CD14-positive monocyte (primary cell): ENCODE results near the gene MAP1LC3B2. TPM values are rescaled to one million over a fixed set of nuclear protein-coding genes. Genes with fewer than 3 reads are reported as not detected.

Experiments used
- DNase-seq, 3 donors: peaks; one replicate each; pipeline ENCODE4 v3.0.0-alpha.2; 2011 to 2022
- H2AFZ ChIP-seq: 2 replicates; pipeline ENCODE4 v1.6.0; 2012; ENCODE audit warnings: mild to moderate bottlenecking, low read depth, low read length, inconsistent platforms; ENCODE audit not compliant: insufficient read depth, poor library complexity, severe bottlenecking
- H3K27ac ChIP-seq, 2 donors: 1 replicate in 1 of 2; 2 replicates in 1 of 2; pipeline ENCODE4 v1.5.1; 2012 to 2013; ENCODE audit warnings: low read length in 2 of 2, control low read depth in 1 of 2, inconsistent platforms in 1 of 2, low read depth in 1 of 2, mild to moderate bottlenecking in 1 of 2
- H3K27me3 ChIP-seq, 2 donors: one replicate each; pipeline versions ENCODE4 v1.6.0 to v1.6.1; 2011 to 2013; ENCODE audit warnings: low read length in 2 of 2; ENCODE audit not compliant: control insufficient read depth in 2 of 2, insufficient read depth in 2 of 2
- H3K36me3 ChIP-seq, 2 donors: replicated peaks in 1 of 2; 1 replicate in 1 of 2; 2 replicates in 1 of 2; pipeline versions ENCODE4 v1.5.1 to v1.6.1; 2012 to 2013; ENCODE audit warnings: low read length in 2 of 2, control low read depth in 1 of 2, inconsistent platforms in 1 of 2, mild to moderate bottlenecking in 1 of 2; ENCODE audit not compliant: insufficient read depth in 2 of 2, control insufficient read depth in 1 of 2
- H3K4me1 ChIP-seq, 2 donors: 1 replicate in 1 of 2; 2 replicates in 1 of 2; pipeline versions ENCODE4 v1.5.1 to v1.6.1; 2012 to 2013; ENCODE audit warnings: low read length in 2 of 2, control low read depth in 1 of 2, inconsistent platforms in 1 of 2, mild to moderate bottlenecking in 1 of 2, moderate library complexity in 1 of 2; ENCODE audit not compliant: insufficient read depth in 2 of 2, control insufficient read depth in 1 of 2
- H3K4me2 ChIP-seq: replicated peaks from 2 replicates; pipeline ENCODE3; 2012; ENCODE audit warnings: low read length, moderate library complexity, mild to moderate bottlenecking; ENCODE audit not compliant: poor library complexity, severe bottlenecking; ENCODE audit errors: extremely low read depth
- H3K4me3 ChIP-seq, 3 experiments: fragments of 200-600 bp in 1 of 3; sonication (generic) in 1 of 3; replicated peaks in 1 of 3; 1 replicate in 2 of 3; 2 replicates in 1 of 3; pipeline ENCODE4 v1.5.1; 2011 to 2013; ENCODE audit warnings: low read length in 3 of 3, mild to moderate bottlenecking in 3 of 3, control low read depth in 2 of 3, low read depth in 2 of 3, inconsistent platforms in 1 of 3, moderate library complexity in 1 of 3
- H3K79me2 ChIP-seq: 2 replicates; pipeline ENCODE4 v1.6.0; 2012; ENCODE audit warnings: mild to moderate bottlenecking, control low read depth, inconsistent platforms, low read length, moderate library complexity; ENCODE audit not compliant: insufficient read depth
- H3K9ac ChIP-seq: 2 replicates; pipeline ENCODE4 v1.6.0; 2017; ENCODE audit warnings: low read length, mild to moderate bottlenecking; ENCODE audit not compliant: insufficient read depth, poor library complexity, severe bottlenecking
- H3K9me3 ChIP-seq, 2 donors: replicated peaks in 1 of 2; 1 replicate in 1 of 2; 2 replicates in 1 of 2; pipeline versions ENCODE4 v1.5.1 to v1.6.1; 2012 to 2013; ENCODE audit warnings: low read length in 2 of 2, control low read depth in 1 of 2; ENCODE audit not compliant: control insufficient read depth in 1 of 2, insufficient read depth in 1 of 2
- H4K20me1 ChIP-seq: 2 replicates; pipeline ENCODE4 v1.6.0; 2012; ENCODE audit warnings: mild to moderate bottlenecking, low read length, control low read depth, moderate library complexity; ENCODE audit not compliant: insufficient read depth
- H3K27ac Mint-ChIP-seq, 7 donors: one replicate each; pipeline ENCODE4 v1.8.0; 2020; ENCODE audit warnings: mild to moderate bottlenecking in 7 of 7, mixed read lengths in 7 of 7, moderate library complexity in 6 of 7, inconsistent platforms in 2 of 7
- H3K27me3 Mint-ChIP-seq, 3 donors: one replicate each; pipeline ENCODE4 v1.8.0; 2021 to 2022; ENCODE audit warnings: low read depth in 3 of 3, mild to moderate bottlenecking in 3 of 3, mixed read lengths in 3 of 3, moderate library complexity in 3 of 3, inconsistent platforms in 1 of 3
- H3K36me3 Mint-ChIP-seq, 2 donors: one replicate each; pipeline ENCODE4 v1.8.0; 2020; ENCODE audit warnings: mixed read lengths in 2 of 2, inconsistent platforms in 1 of 2, mild to moderate bottlenecking in 1 of 2
- H3K4me1 Mint-ChIP-seq: one replicate; pipeline ENCODE4 v1.8.0; 2020; ENCODE audit warnings: mild to moderate bottlenecking, mixed read lengths
- H3K4me3 Mint-ChIP-seq, 2 donors: one replicate each; pipeline ENCODE4 v1.8.0; 2020; ENCODE audit warnings: mild to moderate bottlenecking in 2 of 2, mixed read lengths in 2 of 2, moderate library complexity in 1 of 2
- H3K9me3 Mint-ChIP-seq, 7 donors: one replicate each; pipeline ENCODE4 v1.8.0; 2020 to 2022; ENCODE audit warnings: mixed read lengths in 7 of 7, mild to moderate bottlenecking in 6 of 7, moderate library complexity in 6 of 7, inconsistent platforms in 2 of 7
- WGBS: methylation state at CpG from one replicate; pipeline ENCODE4 v1.1.5; 2013; ENCODE audit warnings: missing lambda C conversion rate; ENCODE audit not compliant: insufficient coverage; 5-methylcytosine and 5-hydroxymethylcytosine counted together
- intact Hi-C, 2 donors: fragments of 100-400 bp; cut with micrococcal nuclease; formaldehyde crosslinking; loops; one replicate each; pipeline versions ENCODE4 v1.15.0 to v1.15.1; 2023
- polyA plus RNA-seq, 3 donors: library from polyadenylated mRNA; depleted of rRNA in 1 of 3; unstranded in 2 of 3; stranded (reverse) in 1 of 3; fragments of 300-500 nt in 2 of 3; fragments of >200 nt in 1 of 3; fragmentation: Illumina TruSeq in 2 of 3; gene quantifications; 1 replicate in 2 of 3; 2 replicates in 1 of 3; pipeline ENCODE4 v1.2.3, GENCODE V29; 2012 to 2021
- TF ChIP-seq, protein P1 (sequence below): fragments of 200-600 bp; IDR thresholded peaks from one replicate; pipeline ENCODE4 v1.8.0; 2022; ENCODE audit warnings: antibody characterized with exemption, mild to moderate bottlenecking

MAP1LC3B2 gene
- polyA plus RNA-seq, 3 donors, result 2.6 to 12.9 (median 6.4) TPM

DNA sequence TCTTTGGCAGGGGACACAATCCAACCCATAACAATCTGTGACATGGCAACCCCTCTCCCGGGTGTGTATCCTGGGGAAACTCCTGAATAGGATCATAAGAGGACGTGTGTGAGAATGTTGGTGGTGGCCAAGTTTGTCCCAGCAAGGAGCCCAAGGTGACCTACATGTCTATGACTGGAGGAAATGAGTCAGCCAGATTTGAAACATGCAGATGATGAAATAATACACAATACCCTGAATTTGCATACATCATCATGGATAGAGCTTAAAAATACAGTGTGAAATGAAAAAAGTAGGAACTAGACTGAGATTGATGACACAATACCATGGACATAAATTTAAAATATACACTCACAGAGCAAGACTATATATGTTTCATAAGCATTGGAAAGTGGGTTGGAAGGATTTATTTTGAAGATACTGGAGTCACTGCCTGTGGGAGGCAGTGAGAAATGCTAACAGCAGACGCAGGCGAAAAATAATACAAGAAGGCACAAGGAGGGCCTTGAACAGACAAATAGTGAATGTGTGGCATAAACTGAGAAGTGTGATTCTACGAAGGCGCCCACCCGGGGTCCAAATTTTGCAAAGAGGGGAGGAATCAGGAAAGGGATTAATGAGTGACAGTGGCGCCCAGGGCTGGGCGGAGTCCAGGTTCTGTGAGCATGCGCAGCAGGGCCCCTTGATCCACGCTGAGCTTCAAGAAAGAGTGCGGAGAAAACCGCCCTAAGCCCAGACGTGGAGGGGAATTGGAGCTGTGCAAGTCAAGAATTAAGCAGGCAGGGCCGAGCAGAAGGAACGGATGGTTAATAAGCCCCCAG lies 7.0 kb upstream of the MAP1LC3B2 start:
- no peak overlapping the region for H3K4me3 ChIP-seq
- H3K27ac ChIP-seq, result peak overlapping the region; percentile 97
- H3K4me1 ChIP-seq, result peaks cover 54 to 56% of the 10 kb centered on the region in 2 donors
- no peaks in the 10 kb centered on the region for H3K27me3 ChIP-seq
- Mint-ChIP-seq H3K4me1 (peaks cover 27% of the 10 kb centered on the region), H3K27ac (no peak overlapping the region), H3K4me3 (no peak overlapping the region), H3K36me3 (peaks cover 0 to 7% of the 10 kb centered on the region in 2 donors), H3K9me3 (peaks cover 0 to 2% (median 0%) of the 10 kb centered on the region in 7 donors), H3K27me3 (peaks cover 0 to 2% (median 0%) of the 10 kb centered on the region in 3 donors)
- intact Hi-C loops, result loop anchor here in 1 of 2 donors (2.0 to 10.0 kb wide), 3 partner anchors 43 to 277 kb away; partner anchors contain the start of gene MED13L
- peak overlapping the region; percentile 76 for H3K9ac ChIP-seq
- H3K79me2 ChIP-seq, result peaks cover 6% of the 10 kb centered on the region
- no peaks in the 10 kb centered on the region for H3K9me3 ChIP-seq
- TF ChIP-seq, protein P1, sequence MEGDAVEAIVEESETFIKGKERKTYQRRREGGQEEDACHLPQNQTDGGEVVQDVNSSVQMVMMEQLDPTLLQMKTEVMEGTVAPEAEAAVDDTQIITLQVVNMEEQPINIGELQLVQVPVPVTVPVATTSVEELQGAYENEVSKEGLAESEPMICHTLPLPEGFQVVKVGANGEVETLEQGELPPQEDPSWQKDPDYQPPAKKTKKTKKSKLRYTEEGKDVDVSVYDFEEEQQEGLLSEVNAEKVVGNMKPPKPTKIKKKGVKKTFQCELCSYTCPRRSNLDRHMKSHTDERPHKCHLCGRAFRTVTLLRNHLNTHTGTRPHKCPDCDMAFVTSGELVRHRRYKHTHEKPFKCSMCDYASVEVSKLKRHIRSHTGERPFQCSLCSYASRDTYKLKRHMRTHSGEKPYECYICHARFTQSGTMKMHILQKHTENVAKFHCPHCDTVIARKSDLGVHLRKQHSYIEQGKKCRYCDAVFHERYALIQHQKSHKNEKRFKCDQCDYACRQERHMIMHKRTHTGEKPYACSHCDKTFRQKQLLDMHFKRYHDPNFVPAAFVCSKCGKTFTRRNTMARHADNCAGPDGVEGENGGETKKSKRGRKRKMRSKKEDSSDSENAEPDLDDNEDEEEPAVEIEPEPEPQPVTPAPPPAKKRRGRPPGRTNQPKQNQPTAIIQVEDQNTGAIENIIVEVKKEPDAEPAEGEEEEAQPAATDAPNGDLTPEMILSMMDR, result no peak
- H2AFZ ChIP-seq, result no peak overlapping the region
- WGBS, result 95% methylated on average over 13 of the region's 16 CpGs
- no peak overlapping the region for H3K4me2 ChIP-seq
- H4K20me1 ChIP-seq, result no peaks in the 10 kb centered on the region
- H3K36me3 ChIP-seq, result no peaks in the 10 kb centered on the region
- DNase-seq, result peak; percentile 97 to 100 (median 98)

- Mint-ChIP-seq H3K4me3 (no peak overlapping the region), H3K27ac (no peak overlapping the region), H3K27me3 (peaks cover 0 to 2% (median 0%) of the 10 kb centered on the region in 3 donors), H3K9me3 (peaks cover 0 to 2% (median 0%) of the 10 kb centered on the region in 7 donors), H3K4me1 (peaks cover 27% of the 10 kb centered on the region), H3K36me3 (peaks cover 0 to 8% of the 10 kb centered on the region in 2 donors)
- Histone ChIP-seq H3K9me3 (no peaks in the 10 kb centered on the region), H3K4me2 (no peak overlapping the region), H3K36me3 (no peaks in the 10 kb centered on the region), H3K79me2 (peaks cover 10% of the 10 kb centered on the region), H3K4me1 (peaks cover 54 to 56% of the 10 kb centered on the region in 2 donors), H2AFZ (no peak overlapping the region), H4K20me1 (no peaks in the 10 kb centered on the region), H3K27me3 (no peaks in the 10 kb centered on the region), H3K4me3 (no peak overlapping the region), H3K9ac (peak overlapping the region; percentile 76), H3K27ac (peak overlapping the region; percentile 97)
- 70% methylated on average over 2 of the region's 17 CpGs for WGBS
- intact Hi-C loops, result loop anchor here in 1 of 2 donors (2.0 to 10.0 kb wide), 3 partner anchors 42 to 278 kb away; partner anchors contain the start of gene MED13L
- TF ChIP-seq, protein P1, result no peak
- DNase-seq, result peak in 1 of 3 donors; percentile 47
Observed at GRCh38 chr12:116552773-116553373, 6.3 kb upstream of the MAP1LC3B2 start.
